ENCODE measurements around the gene HTR4.

DNA sequence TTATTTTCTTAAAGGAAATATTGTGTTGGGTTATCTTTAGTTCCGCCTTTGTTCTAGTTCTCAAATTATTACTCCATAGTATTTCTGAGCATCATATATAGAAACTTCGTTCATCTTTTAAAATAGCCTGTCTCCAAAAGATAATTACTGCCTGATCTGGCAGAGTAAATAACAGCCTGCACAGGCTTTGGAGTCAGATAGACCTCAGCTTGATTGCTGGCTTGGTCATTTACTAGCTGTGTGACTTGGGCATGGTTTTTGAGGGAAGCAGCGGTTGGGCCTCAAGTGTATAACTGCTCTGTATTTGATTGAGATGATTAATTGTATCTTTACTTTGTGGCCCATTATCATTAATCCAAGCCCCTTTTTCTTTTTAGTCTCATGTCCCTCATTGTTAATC is 220.5 kb downstream of the HTR4 start:
- TF ChIP-seq, protein P1, sequence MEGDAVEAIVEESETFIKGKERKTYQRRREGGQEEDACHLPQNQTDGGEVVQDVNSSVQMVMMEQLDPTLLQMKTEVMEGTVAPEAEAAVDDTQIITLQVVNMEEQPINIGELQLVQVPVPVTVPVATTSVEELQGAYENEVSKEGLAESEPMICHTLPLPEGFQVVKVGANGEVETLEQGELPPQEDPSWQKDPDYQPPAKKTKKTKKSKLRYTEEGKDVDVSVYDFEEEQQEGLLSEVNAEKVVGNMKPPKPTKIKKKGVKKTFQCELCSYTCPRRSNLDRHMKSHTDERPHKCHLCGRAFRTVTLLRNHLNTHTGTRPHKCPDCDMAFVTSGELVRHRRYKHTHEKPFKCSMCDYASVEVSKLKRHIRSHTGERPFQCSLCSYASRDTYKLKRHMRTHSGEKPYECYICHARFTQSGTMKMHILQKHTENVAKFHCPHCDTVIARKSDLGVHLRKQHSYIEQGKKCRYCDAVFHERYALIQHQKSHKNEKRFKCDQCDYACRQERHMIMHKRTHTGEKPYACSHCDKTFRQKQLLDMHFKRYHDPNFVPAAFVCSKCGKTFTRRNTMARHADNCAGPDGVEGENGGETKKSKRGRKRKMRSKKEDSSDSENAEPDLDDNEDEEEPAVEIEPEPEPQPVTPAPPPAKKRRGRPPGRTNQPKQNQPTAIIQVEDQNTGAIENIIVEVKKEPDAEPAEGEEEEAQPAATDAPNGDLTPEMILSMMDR (IDR thresholded peaks at IDR 0.05), result no peak
- no peak for TF ChIP-seq POLR2AphosphoS5 (IDR thresholded peaks at IDR 0.05)
- no peak for TF ChIP-seq POLR2A (IDR thresholded peaks at IDR 0.05)
- TF ChIP-seq EP300 (IDR thresholded peaks at IDR 0.05), result no peak
